SHP77 (cell line): ENCODE results near the gene HOOK2.
A peak's percentile ranks its signal among the peaks of the same experiment; 100 is the strongest.

Source experiments
- DNase-seq, 2 experiments: peaks; one replicate each; lab custom pipeline; 2025; lab: John Stamatoyannopoulos, UW

Gene HOOK2

DNA sequence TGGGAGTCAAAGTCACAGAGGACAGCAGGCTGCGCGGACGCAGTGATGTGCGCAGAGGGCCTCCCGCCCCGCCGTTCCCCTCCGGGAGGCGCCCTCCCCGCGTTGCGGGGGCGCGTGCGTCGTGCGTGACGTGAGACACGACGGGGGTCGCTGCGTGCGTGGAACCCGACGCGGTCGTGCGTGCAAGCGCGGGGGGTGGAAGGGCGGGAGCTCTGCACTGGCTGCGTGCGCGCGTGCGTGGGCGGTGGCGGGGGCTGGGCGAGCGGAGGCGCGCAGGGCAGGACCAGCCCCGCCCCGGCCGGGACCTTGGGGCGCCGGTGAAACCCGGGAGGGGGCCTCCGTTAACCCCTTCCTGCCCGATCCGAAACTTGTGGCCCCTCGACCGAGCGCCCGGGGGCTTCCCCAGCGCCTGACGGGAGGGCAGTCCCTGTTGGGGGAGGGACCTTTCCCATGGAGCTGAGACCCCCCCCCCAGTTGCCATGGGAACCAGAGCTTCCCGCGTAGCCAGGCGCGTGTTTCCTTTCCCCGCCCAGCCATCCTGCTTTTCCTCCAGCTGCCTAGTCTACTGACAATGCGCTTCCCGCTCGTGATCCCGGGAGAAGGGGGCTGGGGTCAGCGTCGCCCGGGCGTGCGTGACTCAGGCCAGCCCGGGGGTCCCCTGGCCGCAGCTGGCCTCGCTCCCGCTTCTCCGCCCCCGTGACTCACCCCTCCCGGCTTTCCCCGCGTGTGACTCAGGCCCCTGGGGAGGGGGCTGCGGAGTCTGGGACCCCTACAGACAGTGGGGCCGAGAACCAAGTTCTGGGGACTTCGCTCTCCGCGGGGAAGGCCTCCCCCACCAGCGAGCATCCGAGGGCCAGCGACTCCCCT is 7.3 kb upstream of the HOOK2 start:
- DNase-seq, result peak; percentile 57 to 75

DNA sequence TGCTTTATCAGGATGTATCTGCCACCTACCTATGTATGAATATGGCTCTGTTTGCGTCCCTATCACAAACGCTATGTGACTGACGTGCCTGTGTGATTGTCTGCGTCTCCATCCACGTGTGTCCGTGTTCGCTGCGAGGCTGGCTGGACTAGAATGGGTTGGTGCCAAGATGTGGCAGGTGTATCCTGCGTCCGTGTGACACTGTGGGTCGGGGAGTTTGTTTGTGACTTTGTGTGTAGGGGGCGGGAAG is 6.7 kb upstream of the HOOK2 start:
- DNase-seq, result peak in 1 of 2 experiments; percentile 10

DNA sequence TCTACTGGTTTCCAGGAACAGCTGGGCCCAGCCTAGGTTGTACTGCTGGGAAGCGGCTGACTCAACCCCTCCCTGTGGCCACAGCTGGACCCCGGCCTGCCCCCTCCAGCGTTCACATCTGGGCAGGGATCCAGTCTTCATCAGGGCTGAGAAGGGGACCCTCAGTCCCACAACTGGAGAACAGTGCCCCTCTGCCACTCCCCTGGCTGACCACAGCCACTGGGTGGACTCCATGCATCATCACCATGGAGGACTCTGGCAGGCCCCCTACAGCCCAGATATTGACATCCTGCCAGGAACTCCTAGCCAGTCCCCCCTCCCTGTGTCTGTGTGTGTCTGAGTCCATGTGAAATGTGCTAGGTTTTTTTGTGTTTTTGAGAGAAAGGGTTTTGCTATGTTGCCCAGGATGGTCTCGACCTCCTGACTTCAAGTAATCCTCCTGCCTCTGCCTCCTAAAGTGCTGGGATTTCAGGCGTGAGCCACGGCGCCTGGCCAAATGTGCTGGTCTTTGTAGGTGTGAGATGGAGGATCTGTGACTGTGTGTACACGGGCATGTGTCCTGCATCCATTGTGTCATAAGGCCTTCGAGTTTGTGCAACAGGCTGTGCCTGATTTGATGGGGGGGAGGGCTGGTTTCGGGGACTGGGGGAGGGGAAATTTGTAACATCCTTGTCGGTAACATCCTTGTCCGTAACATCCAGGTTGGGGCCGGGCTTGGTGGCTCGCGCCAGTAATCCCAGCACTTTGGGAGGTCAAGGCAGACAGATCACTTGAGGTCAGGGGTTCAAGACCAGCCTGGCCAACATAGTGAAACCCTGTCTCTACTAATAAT is 4.0 kb upstream of the HOOK2 start:
- DNase-seq, result peak in 1 of 2 experiments; percentile 49

DNA sequence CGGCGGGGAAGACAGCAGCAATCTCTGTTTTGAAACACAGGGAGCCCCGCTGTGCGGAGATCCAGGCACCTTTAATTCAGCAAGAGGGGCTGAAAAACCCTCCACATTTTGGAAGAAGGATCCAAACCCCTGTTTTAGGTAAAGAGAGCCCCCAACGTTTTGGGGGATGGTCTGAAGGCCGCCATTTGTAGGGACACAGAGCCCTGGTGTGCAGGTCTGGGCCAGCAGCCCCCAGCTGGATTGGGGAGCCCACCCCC is 3.5 kb upstream of the HOOK2 start:
- no peak for DNase-seq

DNA sequence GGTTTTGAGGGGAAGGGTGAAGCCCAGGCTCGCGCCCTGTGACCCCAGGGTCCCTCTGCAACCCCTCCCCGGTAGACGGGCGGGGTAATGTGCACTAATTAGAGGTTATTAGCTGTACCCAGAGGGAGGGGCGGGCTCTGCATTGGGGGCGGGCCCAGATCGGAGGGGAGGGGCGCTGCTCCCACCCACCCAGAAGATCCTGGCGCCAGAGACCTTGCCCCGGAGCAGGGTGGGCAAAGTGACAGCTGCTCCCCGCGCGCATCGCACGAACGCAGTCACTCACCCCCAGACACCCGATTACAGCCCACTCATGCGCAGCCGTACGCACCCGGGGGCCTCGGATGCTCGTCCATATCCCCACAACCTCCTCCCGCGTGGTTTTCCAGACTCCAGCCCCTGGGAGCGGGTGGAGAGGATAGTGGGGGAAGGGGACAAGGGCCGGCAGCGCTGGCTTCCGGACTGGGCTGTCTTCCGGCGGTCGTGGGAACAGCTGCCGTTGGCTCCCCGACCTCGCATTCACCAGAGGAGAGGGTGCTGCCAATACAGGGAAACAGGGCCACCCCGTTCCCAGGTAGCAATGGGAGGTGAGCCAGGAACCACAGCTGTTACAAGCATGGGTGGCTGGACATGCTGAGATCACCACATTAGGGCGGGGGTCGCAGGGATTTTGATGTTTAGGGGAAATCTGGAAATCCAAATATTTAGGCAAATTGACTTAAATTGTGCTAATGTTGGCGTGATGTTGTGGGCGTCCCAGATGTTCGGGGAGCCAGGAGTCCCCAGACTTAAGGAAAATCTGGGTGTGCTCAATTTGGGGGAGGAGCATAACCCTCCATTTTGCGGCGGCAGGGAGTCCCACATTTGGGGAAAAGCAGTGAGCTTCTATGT is 2.9 kb upstream of the HOOK2 start:
- peak; percentile 79 to 83 for DNase-seq

DNA sequence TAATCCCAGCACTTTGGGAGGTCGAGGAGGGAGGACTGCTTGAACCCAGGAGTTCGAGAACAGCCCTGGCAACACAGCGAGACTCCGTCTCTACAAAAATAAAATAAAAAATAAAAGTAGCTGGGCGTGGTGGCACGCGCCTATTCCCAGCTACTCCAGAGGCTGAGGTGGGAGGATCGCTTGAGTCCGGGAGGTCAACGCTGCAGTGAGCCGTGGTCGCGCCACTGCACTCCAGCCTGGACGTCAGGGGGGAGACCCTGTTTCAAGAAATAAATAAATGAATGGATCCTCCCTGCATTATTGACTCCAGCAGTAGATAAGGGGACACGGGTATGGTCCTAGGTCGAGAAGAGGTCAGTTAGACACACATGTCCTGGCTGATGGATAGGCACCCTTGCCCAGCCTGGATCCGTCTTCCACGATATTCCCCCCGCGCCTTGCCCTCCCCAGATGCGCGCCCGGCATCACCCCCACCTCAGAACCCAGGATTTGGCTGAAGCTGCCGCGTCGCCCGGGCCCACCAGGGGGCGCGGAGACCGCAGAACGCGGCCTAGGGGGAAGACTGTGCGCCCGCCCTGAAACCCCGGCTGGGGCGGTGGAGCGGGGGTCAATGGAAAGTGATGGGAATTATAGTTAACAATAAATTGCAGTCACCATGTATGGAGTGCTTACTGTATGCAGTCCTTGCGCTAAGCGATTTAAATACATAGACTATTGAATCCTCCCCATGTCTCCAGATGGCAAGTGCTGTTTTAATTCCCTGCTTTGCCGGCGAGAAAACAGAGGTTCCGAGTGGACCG is 2.1 kb upstream of the HOOK2 start:
- peak; percentile 59 to 71 for DNase-seq

DNA sequence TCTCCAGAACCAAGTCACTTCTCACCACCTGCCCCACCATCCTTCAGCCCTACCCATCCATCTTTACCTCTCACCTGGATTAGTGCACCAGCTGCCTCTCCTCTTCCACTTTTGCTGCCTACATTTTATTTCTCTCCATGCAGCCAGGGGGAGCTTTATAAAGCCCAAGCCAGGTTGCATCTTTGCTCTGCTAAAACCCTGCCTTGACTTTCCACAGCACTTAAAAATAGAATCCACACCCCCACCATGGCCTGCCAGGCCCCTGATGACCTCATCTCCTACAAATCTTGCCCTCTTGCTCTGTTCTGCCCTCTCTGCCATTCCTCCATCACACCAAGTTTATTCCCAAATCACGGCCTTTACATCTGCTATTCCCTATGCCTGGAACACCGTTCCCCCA is 1.8 kb downstream of the HOOK2 start:
- no peak for DNase-seq

DNA sequence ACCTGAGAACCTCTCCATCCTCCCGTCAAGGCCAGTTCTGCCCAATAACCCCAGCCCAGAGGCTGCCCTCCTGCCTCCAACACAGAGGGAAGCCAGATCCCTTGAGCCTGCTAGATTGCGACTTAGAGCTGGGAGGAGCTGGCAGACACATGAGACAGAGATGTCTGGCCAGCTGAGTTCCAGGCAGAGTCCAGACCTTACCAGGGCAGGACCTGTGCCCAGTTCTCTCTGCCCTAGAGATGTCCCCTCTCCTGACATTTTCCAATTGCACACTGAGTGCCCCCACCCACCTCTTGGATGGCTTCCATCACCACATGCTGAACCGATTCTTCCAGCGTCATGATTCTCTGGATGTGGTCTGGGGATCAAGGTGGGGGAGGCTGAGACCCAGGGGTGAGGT is 3.0 kb downstream of the HOOK2 start:
- no peak for DNase-seq

DNA sequence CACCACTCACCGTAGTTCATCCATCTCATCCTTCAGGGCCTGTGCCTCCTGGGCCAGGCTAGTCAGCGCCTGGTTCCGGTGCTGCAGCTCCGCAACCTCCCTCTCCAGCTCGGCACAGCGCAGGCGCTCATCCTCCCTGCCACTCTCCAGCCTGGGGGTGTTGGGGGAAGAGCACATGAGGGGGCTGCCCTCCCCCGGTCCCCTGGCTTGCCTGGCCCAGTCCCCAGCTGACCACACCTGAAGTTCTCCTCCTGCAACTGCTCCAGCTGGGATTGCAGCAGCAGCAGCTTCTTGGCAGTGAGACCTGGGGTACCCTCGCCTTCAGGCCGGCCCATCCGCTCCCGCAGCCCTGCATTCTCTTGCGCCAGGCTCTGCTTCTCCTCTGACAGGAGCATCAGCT is 4.4 kb downstream of the HOOK2 start:
- no peak for DNase-seq

DNA sequence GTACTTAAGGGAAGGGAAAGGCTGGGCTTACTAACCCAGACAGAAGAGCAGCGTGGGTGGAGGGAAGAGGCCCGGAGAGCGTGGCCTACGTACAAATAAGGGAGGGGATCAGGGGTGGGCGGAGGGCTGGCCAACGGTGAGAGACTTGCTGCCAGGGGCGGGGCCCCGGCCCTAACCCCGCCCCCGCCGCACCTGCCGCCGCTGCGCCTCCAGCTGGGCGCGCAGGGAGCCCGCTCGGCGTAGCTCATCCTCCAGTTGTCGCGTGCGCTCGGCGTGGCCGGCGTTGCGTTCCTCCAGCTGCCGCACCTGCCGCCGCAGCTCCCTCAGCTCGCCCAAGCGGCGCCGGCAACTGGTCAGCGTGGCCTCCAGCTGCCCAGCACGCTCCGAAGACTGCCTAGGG is 5.7 kb downstream of the HOOK2 start:
- peak; percentile 91 to 95 for DNase-seq

DNA sequence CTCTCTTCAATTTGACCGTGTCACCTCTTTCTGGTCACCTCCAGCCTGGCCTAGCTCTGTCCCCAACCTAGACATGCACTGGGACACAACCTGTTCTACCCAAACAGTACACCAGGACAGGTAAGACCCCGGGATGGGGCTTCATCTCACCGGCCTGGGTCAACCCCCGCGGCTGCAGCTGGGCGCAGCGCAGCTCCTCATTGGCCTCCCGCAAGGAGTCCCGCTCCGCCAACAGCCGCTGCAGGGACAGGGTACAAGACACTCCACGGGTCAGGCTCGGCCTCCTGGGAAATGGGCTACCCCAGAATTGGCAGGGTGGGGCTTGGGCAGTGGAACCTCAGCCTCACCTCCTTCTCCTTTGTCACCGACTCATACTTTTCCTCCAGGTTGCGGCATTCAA is 7.7 kb downstream of the HOOK2 start:
- DNase-seq, result no peak

DNA sequence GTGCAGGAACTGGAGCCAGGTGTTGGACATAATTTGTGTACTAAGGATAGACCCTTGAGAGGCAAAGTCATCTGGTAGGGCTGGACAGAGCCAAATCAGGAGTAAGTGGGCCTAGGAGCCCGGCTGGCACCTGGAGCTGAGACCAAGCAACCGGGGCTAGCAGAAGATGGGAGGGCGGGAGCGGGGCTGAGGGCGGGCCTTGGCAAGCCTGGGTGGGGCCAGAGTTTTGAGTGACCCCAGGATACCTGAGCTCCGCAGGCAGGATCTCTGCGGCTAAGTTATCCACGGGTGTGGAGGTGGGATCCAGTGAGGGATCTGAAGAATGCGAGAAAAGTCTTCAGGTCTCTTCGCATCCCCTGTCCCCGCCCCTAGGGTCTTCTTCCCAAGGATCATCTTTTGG is 8.2 kb downstream of the HOOK2 start:
- no peak for DNase-seq

DNA sequence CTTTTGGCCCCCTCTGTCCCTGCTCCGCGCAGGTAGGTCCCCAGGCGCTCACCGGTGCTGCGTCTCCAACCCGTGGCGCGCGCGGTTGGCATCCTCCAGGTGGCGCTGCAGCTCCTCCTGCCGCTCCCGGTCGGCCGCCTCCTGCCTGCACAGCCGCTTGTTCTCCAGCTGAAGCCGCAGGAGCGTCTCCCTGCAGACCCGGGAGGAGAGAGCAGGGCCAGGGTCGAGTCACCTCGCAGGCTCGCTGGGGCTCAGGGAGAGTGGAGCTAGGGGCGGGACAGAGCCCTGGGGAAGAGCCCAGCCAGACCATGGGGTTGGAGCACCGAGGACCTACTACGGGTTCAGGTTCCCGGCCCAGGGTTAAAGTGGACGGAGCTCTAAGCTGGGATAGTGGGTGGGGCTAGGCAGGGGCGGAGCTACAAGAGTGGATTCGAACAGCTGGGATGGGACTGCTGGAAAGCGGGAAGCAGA is 9.3 kb downstream of the HOOK2 start:
- DNase-seq, result peak; percentile 75 to 87

DNA sequence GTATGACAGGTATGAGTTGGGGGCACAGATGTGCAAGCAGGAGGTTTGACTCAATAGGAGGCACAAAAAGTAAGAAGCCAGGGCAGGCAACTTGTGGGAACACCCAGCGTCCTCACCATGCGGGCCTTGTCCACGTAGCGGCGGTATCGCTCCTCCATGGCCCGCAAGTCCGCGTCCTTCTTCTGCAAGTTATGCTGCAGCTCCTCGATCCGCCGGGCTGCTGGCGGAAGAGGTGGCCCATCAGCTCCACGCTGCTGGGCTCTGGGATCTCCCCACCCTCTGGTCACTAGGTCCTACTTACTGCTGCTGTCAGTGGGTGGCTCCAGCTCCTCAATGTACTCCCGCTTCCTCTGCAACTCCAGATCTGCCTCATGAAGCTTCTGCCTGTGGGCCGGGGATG is 10.7 kb downstream of the HOOK2 start:
- DNase-seq, result no peak

DNA sequence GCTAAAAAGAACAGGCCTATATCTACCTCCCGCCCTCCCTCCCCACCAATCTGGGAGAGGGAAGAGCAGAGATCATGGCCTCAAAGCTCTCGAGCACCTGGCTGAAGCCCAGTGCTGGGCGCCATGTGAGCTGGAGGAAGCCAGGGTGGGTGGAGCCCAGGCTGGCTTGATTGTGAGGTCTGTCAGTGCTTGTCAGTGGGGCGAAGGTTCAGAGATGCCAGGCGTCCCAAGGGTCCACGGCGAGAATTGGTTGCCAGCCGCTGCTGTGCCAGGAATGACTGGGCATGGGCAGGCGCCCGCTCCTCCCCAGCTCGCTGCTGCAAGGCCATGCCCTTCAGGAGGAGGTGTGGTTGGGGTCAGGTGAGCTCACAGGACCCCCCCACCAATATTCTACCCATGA is 12.3 kb downstream of the HOOK2 start:
- DNase-seq, result no peak

DNA sequence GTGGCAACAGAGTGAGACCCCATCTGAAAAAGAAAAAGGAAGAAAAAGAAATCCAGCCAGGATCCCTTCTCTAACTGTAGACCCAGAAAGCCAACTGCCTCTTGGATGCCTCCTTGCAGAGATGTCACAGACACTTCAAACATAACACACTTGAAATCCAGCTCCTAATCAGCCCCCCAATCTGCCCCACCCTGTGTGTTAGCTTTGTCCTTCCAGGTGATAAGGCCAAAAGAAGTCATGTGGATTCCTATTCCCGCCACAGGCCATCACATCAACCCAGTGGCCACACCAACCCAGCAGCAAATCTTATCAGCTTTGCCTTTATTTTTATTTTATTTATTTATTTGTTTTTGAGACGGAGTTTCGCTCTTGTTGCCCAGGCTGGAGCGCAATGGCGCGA is 15.7 kb downstream of the HOOK2 start:
- no peak for DNase-seq

DNA sequence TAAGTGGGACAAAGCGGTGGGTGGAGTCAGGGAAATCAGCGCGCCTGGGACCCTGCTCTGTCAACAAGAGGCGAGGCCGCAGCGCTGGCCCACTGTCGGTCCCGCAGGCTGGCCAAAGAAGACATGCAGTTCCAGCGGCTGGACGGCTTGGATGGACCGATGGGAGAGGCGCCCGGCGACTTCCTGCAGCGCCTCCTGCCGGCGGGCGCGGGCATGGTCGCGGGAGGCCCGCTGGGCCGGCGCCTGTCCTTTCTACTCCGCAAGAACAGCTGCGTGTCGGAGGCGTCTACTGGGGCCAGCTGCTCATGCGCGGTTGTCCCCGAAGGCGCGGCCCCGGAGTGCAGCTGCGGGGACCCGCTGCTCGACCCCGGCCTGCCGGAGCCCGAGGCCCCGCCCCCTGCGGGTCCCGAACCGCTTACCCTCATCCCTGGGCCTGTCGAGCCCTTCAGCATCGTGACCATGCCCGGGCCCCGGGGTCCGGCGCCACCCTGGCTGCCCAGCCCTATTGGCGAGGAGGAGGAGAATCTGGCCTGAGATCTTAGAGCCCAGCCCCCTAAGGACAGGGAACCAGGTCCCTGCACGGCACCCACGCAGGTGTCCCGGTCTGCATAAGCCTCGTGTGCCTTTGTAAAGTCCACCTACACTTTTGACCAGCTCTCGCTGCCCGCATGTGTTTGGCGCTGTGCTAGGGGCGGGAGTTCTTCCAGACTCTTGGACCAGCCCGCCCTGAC is 17.6 kb downstream of the HOOK2 start:
- peak; percentile 61 to 80 for DNase-seq

DNA sequence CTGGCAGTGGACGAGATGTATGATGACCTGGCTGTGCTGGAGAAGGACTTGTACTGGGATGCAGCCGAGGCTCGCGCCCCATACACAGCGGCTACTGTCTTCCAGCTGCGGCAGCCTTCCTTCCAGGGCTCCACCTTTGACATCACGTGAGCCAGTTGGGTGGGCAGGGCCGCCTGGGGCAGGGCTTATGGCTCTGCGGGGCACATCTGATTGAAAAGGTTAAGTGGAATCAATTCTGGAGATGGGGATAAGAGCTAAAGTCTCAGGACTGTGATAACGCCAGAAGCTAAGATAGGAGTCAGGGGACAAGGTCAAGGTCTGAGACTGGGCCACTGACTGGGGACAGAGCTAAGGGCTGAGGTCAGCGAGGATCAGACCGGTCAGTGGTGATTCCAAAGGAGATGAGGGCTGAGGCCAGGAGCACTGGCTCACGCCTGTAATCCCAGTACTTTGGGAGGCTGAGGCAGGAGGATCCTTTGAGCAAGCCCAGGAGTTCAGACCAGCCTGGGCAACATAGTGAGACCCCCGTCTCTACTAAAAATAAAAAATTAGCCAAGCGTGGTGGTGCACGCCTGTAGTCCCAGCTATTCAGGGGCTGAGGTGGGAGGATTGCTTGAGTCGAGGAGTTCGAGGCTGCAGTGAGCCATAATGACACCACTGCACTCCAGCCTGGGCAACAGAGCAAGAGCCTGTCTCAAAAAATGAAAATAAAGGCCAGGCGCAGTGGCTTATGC is 19.0 kb downstream of the HOOK2 start:
- DNase-seq, result no peak

DNA sequence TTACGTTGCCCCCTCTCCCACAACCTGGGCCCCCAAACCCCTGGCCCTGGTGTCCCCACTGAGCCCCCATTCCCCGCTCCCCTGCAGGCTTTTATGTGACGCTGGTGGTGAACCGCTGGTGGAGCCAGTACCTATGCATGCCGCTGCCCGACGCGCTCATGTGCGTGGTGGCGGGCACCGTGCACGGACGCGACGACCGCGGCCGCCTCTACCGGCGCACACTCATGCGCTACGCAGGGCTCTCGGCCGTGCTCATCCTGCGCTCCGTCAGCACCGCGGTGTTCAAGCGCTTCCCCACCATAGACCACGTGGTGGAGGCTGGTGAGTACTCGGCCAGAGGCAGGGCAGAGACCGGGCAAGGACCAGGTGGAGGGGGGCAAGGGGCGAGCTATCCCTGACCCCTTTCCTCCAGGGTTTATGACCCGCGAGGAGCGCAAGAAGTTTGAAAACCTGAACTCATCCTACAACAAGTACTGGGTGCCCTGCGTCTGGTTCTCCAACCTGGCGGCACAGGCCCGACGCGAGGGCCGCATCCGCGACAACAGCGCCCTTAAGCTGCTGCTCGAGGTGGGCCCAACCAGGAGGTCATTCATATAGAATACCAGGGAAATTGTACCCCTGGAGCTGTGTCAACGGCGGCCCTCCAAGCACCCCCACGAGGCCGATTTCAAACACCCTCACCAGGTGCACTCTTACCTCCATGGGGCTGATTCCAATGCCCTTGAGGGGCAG is 20.7 kb downstream of the HOOK2 start:
- no peak for DNase-seq
